ENCODE results near the gene SMYD5. TPM values are rescaled to one million over a fixed set of nuclear protein-coding genes. Genes with fewer than 3 reads are reported as not detected.
"Not testable (repeated sequence)": the region's sequence is repeated elsewhere in the genome, so short reads cannot be mapped to it uniquely, and the experiment has no call there.

The SMYD5 gene
- 58.5 and 62.3 TPM in 2 replicates for total RNA-seq

DNA sequence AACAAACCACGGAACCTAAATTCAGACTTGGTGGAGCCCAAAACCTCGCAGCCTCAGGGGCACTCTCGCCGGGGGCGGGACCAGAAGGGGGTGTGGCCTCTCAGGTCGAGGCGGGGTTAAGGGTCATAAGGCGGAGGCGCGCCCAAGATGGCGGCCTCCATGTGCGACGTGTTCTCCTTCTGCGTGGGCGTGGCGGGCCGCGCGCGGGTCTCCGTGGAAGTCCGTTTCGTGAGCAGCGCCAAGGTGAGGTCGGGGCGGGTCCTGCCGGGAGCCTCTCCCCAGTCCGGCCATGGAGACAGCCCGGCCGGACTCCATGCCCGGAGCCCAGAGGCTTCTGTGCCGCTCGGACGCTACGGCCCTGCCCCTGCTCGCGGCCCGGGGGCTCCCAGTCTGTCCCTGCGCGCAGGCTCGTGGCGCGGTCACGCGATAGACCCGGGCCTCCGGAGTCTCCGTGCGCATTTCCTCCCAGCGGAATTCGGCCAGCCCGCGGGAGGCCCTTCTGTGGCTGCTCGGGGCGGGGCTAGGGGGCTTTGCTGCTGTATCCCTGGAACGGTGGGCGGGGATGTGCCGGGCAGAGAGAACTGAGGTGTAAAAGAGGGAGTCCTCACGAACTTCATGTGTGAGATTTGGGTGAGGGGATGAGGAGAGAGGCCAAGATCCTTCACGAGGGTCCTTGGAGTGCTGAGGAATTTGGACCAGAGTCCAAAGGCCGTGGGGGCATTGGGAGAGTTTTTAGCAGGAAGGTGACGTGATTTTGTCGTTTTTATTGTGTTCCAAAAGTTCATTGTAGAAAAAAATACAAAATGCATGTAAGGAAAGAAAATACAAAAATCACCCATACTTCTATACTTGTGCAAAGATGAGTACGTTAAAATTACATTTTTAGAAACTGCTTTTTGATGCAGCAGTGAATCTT is at the start of gene SMYD5:
TSS of gene SMYD5 (plus strand) at position 126 of the 916 bp plus-strand sequence. CDS start at position 148, 22 bp downstream.
- H3K9me3 Mint-ChIP-seq: no peaks in the 10 kb centered on the region
- H3K4me3 Mint-ChIP-seq: peak within 1 kb of the TSS; percentile 94
- peak; percentile 85 for DNase-seq (ENCODE audit: low spot score)
- H3K4me1 Mint-ChIP-seq (ENCODE audit: low read depth): peaks cover 31% of the 10 kb centered on the region
- no peaks in the 10 kb centered on the region for H3K27me3 Mint-ChIP-seq (ENCODE audit: insufficient read depth)
- peak within 1 kb of the TSS; percentile 89 for H3K27ac Mint-ChIP-seq
- intact Hi-C loops (cut with micrococcal nuclease): loop anchor here (1.0 to 5.0 kb wide), 6 partner anchors 19 to 523 kb away; partner anchors contain the start of genes FBXO41, PRADC1, SFXN5 and TPRKB
- peaks cover 2% of the 10 kb centered on the region for H3K36me3 Mint-ChIP-seq (ENCODE audit: low read depth)

DNA sequence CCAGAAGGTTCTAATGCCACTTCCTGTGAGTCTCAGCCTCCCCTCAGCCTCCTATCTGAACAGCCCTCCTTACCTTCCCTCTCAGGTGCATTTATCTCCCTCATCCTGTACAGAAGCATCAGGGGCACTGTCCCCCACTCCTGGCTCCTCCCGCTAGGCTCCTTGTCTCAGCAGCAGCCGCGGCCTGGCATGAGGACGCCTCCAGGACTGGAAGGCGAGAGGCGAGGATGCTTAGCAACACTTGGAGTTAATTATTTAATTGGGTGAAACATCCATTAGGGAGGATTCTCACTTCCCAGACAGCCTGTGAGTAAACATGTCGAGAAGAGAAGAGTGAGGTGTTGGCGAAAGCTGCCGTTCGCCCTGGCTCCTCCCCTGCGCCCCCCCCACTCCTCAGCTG is 48.1 kb upstream of the SMYD5 start:
- intact Hi-C loops (cut with micrococcal nuclease); H3K4me3 Mint-ChIP-seq; H3K9me3 Mint-ChIP-seq; H3K27ac Mint-ChIP-seq; H3K4me1 Mint-ChIP-seq (ENCODE audit: low read depth); DNase-seq (ENCODE audit: low spot score); H3K36me3 Mint-ChIP-seq (ENCODE audit: low read depth): not testable (repeated sequence)
- H3K27me3 Mint-ChIP-seq (ENCODE audit: insufficient read depth): peaks cover 11% of the 10 kb centered on the region

DNA sequence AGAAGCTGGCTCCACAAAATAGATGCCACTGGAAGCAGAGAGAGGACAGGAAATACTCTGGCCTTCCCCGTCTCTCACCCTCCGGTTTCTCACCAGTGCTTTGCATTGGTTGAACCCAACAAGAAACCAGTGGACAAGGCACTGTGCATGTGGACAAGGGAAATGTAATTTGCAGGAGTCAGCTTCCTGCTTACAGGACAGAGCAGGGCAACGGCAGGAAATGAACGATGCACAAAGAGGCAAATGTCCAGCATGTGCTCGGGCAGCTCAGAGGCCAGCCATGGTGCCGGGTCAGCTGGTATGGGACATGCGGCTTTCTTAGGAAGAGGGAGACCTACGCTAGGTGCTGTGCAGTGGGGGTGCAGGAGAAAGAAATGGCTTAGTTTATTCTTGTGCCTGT is 47.2 kb upstream of the SMYD5 start:
- H3K9me3 Mint-ChIP-seq; H3K4me1 Mint-ChIP-seq (ENCODE audit: low read depth); H3K27ac Mint-ChIP-seq; H3K36me3 Mint-ChIP-seq (ENCODE audit: low read depth); DNase-seq (ENCODE audit: low spot score); intact Hi-C loops (cut with micrococcal nuclease); H3K4me3 Mint-ChIP-seq: not testable (repeated sequence)
- peaks cover 11% of the 10 kb centered on the region for H3K27me3 Mint-ChIP-seq (ENCODE audit: insufficient read depth)

DNA sequence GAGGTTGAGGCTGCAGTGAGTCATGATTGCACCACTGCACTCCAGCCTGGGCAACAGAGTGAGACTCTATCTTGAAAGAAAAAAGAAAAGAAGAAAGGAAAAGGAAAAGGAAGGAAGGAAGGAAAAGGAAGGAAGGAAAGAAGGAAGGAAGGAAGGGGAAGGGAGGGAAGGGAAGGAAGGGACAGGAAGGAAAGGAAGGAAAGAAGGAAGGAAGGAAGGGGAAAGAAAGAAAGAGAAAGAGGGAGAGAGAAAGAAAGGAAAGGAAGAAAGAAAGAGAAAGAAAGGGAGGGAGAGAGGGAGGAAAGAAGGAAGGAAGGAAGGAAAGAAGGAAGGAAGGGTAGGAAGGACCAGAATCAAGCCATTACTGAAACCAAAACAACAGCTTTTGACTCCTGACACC is 45.7 kb upstream of the SMYD5 start:
- intact Hi-C loops (cut with micrococcal nuclease); DNase-seq (ENCODE audit: low spot score); H3K27ac Mint-ChIP-seq; H3K4me3 Mint-ChIP-seq; H3K4me1 Mint-ChIP-seq (ENCODE audit: low read depth); H3K36me3 Mint-ChIP-seq (ENCODE audit: low read depth); H3K9me3 Mint-ChIP-seq: not testable (repeated sequence)
- peaks cover 11% of the 10 kb centered on the region for H3K27me3 Mint-ChIP-seq (ENCODE audit: insufficient read depth)

DNA sequence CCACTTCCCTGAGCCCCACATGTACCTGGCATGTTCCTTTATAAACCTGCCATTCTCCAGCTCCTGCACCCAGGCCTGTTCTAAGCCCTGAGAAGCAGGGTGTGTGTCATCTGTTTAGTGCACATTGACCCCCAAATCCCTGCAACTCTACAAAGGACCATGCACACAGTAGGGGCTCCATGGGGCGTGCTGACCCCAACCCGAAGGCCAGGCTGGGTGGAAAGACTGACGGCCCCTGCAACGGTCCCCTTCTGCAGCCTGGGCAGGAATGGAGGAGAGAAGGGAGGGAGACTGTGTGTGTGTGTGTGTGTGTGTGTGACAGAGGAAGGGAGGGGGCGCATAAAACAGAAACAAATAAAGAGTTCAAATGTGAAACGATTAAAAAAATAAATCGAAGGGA is 43.7 kb upstream of the SMYD5 start:
- intact Hi-C loops (cut with micrococcal nuclease): loop anchor here (10.0 kb wide), 1 partner anchor 1484 kb away; the partner anchor contains the start of gene SEMA4F
- H3K27ac Mint-ChIP-seq; H3K36me3 Mint-ChIP-seq (ENCODE audit: low read depth); H3K9me3 Mint-ChIP-seq; H3K4me3 Mint-ChIP-seq; DNase-seq (ENCODE audit: low spot score): not testable (repeated sequence)
- H3K4me1 Mint-ChIP-seq (ENCODE audit: low read depth): peaks cover 11% of the 10 kb centered on the region
- H3K27me3 Mint-ChIP-seq (ENCODE audit: insufficient read depth): peaks cover 26% of the 10 kb centered on the region

DNA sequence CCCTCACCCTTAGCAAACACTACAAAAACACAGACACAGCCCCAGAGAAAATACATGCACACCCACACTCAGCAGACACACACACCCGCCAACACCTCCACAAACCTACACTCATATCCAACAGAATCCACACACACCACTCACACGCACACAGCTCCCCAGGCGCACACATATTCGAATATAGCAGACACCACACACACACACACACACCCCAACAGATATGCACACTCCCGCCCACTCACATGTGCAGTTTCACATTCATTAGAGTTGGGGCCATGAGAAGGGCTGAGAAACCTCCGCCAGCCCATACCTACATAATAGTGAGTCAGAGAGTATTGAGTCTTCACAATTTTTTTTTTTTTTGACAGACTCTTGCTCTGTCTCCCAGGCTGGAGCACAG is 41.1 kb upstream of the SMYD5 start:
- H3K9me3 Mint-ChIP-seq: no peaks in the 10 kb centered on the region
- no peak for DNase-seq (ENCODE audit: low spot score)
- H3K27ac Mint-ChIP-seq: peak overlapping the region; percentile 1
- peaks cover 39% of the 10 kb centered on the region for H3K27me3 Mint-ChIP-seq (ENCODE audit: insufficient read depth)
- H3K36me3 Mint-ChIP-seq (ENCODE audit: low read depth): no peaks in the 10 kb centered on the region
- peaks cover 26% of the 10 kb centered on the region for H3K4me1 Mint-ChIP-seq (ENCODE audit: low read depth)
- H3K4me3 Mint-ChIP-seq: no peak overlapping the region
- intact Hi-C loops (cut with micrococcal nuclease): loop anchor here (10.0 kb wide), 1 partner anchor 1482 kb away; the partner anchor contains the start of gene SEMA4F

DNA sequence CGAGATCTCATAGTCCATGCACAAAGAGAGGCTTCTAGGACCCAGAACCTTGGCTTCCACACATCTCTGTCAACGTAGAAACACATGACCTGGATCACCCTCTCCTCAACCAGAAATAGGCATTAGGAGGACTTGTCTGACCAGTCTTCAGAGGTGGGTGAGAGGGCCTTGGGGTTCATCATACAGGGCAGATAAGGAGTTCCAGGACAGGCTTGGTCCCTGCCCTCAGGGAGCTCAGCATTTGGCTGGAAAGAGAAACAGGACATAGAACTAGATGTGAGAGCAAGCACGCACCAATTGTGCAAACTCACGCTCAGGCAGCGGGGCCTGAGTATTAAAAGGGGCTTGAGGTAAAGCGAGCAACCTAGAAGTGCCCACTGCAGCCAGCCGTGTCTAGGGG is 40.3 kb upstream of the SMYD5 start:
- Mint-ChIP-seq H3K9me3 (no peaks in the 10 kb centered on the region), H3K27me3 (ENCODE audit: insufficient read depth) (peaks cover 44% of the 10 kb centered on the region), H3K36me3 (ENCODE audit: low read depth) (no peaks in the 10 kb centered on the region), H3K27ac (no peak overlapping the region), H3K4me1 (ENCODE audit: low read depth) (peaks cover 26% of the 10 kb centered on the region), H3K4me3 (no peak overlapping the region)
- DNase-seq (ENCODE audit: low spot score): no peak
- intact Hi-C loops (cut with micrococcal nuclease): loop anchor here (10.0 kb wide), 1 partner anchor 1481 kb away; the partner anchor contains the start of gene SEMA4F

DNA sequence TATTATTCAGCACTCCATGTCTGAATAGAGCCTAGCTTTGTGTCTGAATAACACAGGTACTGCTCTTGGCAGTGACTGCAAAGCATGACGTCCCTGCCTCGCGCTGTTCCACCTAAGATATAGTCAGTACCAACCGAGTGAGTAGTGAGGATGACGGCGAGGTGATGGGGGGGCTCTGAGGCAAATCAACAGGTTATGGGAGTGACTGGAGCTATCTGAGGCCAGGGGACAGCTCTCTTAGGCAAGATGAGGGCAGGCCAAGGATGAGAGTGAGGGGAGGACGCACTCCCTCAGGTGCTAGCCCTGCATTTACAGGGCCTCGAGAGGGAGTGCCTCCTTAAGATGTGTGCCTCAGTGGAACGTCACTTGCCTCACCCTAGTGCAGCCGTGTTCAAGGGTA is 39.8 kb upstream of the SMYD5 start:
- intact Hi-C loops (cut with micrococcal nuclease): loop anchor here (10.0 kb wide), 1 partner anchor 1481 kb away; the partner anchor contains the start of gene SEMA4F
- no peak overlapping the region for H3K4me3 Mint-ChIP-seq
- peaks cover 43% of the 10 kb centered on the region for H3K27me3 Mint-ChIP-seq (ENCODE audit: insufficient read depth)
- H3K36me3 Mint-ChIP-seq (ENCODE audit: low read depth): no peaks in the 10 kb centered on the region
- no peaks in the 10 kb centered on the region for H3K9me3 Mint-ChIP-seq
- peaks cover 26% of the 10 kb centered on the region for H3K4me1 Mint-ChIP-seq (ENCODE audit: low read depth)
- DNase-seq (ENCODE audit: low spot score): no peak
- no peak overlapping the region for H3K27ac Mint-ChIP-seq

DNA sequence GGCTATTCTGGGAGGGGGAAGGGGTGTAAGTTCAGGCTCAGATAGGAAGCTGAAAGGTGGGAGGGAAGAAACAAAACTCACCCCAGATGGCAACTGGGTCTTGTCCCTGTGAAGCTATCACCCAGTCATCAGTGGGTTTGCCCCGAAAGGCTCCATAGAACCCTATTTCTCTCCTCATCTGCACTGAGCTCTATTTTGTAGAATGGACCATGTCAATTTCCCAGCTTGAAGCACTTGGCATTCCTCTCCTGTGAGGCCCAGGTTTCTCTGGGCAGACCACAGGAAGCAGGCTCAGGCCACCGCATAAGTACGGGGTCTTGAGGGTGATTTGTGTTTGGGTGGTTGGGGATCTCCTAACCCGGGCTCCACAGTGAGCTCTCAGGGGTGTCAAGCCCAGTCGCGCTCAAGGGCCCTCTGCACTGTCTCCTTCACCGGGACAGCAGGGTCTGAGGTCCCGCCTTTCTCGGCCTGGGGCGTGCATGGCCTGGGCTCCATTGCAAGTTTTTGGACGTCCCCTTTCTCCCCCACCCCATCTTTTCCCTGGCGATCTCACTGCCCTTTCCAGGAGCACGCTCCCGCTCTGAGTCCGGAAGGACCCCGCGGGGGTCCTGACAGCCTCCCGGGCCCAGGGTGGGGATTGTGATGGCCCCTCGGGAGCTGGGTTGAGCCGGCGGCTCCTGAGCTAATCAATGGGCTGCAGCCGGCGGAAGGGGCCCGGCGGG is 38.9 kb upstream of the SMYD5 start:
- DNase-seq (ENCODE audit: low spot score): no peak
- no peak overlapping the region for H3K4me3 Mint-ChIP-seq
- H3K9me3 Mint-ChIP-seq: no peaks in the 10 kb centered on the region
- peaks cover 49% of the 10 kb centered on the region for H3K27me3 Mint-ChIP-seq (ENCODE audit: insufficient read depth)
- intact Hi-C loops (cut with micrococcal nuclease): loop anchor here (5.0 to 10.0 kb wide), 2 partner anchors 403 to 1480 kb away; partner anchors contain the start of gene SEMA4F
- no peaks in the 10 kb centered on the region for H3K36me3 Mint-ChIP-seq (ENCODE audit: low read depth)
- peaks cover 26% of the 10 kb centered on the region for H3K4me1 Mint-ChIP-seq (ENCODE audit: low read depth)
- H3K27ac Mint-ChIP-seq: no peak overlapping the region

DNA sequence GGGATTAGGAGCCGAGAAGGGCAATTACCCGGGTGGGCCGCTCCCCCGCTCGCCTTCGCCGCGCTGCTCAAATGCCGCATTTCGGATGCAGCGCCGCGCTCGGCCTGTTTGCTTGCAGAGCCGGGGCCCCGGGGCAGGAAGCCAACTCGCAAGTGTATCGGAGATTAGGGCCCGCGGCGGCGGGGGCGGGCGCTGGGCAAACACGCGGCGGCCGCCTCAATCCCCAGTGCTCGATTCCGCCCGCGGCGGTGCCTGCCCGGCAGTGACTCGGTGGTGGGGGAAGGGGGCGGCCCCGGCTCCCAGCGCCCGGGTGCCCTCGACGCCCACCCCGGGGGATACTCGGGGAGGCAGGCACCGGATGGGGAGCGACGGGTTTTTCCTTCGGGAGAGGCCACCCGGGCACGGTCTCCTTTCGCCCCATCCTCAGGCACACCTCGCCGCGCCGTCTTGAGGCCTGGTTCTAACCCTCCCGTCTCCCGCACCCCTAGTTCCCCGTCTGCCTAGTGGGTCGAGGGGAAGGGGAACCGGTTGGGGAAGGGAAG is 38.3 kb upstream of the SMYD5 start:
- Mint-ChIP-seq H3K36me3 (ENCODE audit: low read depth) (no peaks in the 10 kb centered on the region), H3K27me3 (ENCODE audit: insufficient read depth) (peaks cover 49% of the 10 kb centered on the region), H3K4me1 (ENCODE audit: low read depth) (peaks cover 26% of the 10 kb centered on the region), H3K27ac (no peak overlapping the region), H3K9me3 (no peaks in the 10 kb centered on the region), H3K4me3 (no peak overlapping the region)
- intact Hi-C loops (cut with micrococcal nuclease): loop anchor here (2.0 to 10.0 kb wide), 4 partner anchors 13 to 1479 kb away; partner anchors contain the start of genes RAB11FIP5 and SEMA4F
- DNase-seq (ENCODE audit: low spot score): peak; percentile 56

DNA sequence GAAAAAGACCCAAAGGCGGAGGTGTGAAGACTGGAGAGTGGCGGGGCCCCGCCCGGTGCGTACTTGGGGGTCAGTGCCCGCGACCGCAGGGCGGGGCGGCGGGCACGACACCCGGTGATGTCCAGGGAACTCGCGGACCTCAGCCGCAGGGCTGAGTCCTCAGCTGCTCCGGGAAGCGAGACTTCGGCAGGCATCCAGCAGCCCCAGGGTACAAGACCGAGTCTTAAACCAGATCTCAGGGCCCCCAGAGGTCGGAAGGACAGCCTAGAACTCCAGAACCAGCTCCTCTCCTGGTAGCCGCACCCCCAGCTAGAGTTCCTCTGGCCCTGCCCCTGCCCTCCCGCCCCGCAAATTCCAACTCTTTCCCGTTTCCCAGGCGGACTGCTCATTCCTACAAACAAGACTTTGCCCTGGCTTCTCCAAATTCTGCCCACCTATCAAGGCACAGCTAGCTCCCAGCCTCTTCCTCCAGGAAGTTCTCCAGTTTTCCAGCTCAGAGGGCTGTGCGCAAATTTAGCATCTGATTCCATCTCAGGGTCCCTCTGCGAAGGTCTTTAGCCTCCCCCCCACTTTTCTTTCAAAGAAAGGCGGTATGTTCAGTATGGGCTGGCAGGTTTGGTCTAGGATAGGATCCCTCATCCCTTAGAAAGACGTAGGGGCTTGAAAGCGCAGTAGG is 37.7 kb upstream of the SMYD5 start:
- H3K4me3 Mint-ChIP-seq: peak overlapping the region; percentile 84
- no peaks in the 10 kb centered on the region for H3K9me3 Mint-ChIP-seq
- H3K27me3 Mint-ChIP-seq (ENCODE audit: insufficient read depth): peaks cover 50% of the 10 kb centered on the region
- H3K27ac Mint-ChIP-seq: peak overlapping the region; percentile 72
- H3K4me1 Mint-ChIP-seq (ENCODE audit: low read depth): peaks cover 26% of the 10 kb centered on the region
- DNase-seq (ENCODE audit: low spot score): no peak
- intact Hi-C loops (cut with micrococcal nuclease): loop anchor here (2.0 to 10.0 kb wide), 4 partner anchors 14 to 1478 kb away; partner anchors contain the start of genes RAB11FIP5 and SEMA4F
- H3K36me3 Mint-ChIP-seq (ENCODE audit: low read depth): no peaks in the 10 kb centered on the region
